Erythroblast (primary cell): ENCODE results near the gene PARVA.
"Not testable (repeated sequence)": the region's sequence is repeated elsewhere in the genome, so short reads cannot be mapped to it uniquely, and the experiment has no call there.

ENCODE experiments used
- DNase-seq, 2 experiments: peaks; one replicate each; lab custom pipeline; 2025; lab: John Stamatoyannopoulos, UW
- GATA1 ChIP-seq: IDR thresholded peaks from 2 replicates; pipeline ENCODE4 v1.6.1; 2011; ENCODE audit warnings: low read depth, mild to moderate bottlenecking, control low read depth, low read length, moderate library complexity
- POLR2A ChIP-seq: IDR thresholded peaks from 2 replicates; pipeline ENCODE4 v1.6.1; 2011; ENCODE audit warnings: mild to moderate bottlenecking, low read length

PARVA gene

DNA sequence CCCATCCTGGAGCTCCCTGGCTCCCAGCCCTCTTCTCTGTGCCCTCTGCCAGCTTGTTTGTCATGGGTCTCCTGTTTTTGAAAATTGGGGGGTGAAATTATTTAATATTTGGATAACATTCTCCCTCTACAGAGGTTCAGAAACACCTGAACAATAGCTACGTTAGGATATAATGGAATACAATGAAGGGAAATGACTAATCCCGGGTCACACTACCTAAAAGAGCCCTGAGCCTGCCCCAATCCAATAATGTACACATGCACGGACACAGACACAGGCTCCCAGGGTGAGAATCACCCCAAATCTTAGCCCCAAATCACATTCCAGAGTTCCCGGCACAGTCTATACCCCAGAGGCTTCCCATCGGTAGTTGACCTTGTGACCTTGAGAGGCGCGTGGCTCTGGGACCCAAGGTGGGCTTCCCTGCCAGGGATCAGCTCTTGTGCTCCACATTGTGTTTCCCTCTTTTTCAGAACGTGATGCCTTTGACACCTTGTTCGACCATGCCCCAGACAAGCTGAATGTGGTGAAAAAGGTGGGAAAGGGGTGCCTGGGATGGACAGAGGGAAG is 135.5 kb downstream of the PARVA start:
- no peak for TF ChIP-seq POLR2A
- TF ChIP-seq GATA1 = no peak
- no peak for DNase-seq

DNA sequence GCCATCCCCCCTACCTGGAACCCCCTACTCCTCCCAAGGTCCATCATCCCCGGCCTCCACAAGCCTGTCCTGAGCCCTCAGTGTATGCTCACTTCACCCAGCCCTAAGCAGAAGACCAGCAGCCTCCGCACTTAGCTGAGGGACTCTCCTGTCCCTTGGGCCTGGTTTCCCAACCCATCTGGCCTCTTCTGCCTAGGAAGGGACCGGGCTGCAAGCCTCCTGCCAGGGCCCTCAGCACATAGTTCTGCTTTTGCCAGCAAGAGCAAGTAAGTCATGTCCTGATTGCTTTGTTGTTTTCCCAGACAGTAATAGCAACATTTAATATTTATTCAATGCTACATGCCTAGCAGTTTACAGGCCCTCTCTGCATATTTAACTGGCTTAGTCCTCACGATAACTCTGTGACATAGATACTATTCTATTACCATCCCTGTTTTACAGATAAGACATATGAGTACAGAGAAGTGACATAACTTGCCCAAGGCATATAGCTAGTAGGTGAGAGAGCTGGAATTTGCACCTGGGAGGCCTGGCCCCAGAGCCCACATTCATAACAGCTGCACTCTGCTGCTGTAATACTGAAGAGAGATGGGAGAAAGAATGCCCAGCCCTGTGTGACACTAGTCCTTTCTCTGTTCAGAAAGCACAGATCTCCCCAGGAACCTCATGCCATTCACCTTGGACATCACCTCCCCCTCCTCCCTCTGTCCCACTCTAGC is 139.2 kb downstream of the PARVA start:
- TF ChIP-seq GATA1 (no peak), POLR2A (no peak)
- DNase-seq = no peak

GRCh38 chr11:12517306-12517705 is 139.9 kb downstream of the PARVA start:
- no peak for TF ChIP-seq POLR2A
- no peak for TF ChIP-seq GATA1

DNA sequence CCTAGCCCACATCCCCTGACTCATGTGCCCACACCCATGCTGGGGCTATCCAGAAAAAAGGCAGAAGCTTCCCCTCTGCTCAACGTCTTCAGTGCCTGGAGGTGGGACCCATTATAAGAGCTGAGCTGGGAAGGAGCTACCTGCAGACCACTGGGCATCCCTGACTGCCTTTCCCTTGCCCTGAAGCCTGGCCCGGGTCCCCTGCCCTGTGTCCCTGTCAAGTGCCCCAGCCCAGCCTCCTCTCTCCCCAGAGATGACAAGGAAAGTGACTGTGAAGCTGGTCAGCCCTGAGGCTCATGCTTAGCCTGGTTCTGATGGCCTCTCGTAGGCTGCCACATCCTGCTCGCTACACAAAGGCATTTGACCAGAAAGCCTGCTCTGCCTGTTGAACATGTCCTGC is 140.4 kb downstream of the PARVA start:
- no peak for TF ChIP-seq GATA1
- TF ChIP-seq POLR2A = no peak
- no peak for DNase-seq

More at GRCh38 chr11:12517306-12517705, 139.9 kb downstream of the PARVA start:
- DNase-seq = no peak

- TF ChIP-seq POLR2A (no peak), GATA1 (no peak)
- no peak for DNase-seq
Measured at GRCh38 chr11:12518606-12519385, 141.4 kb downstream of the PARVA start.

GRCh38 chr11:12520054-12520453 is 142.7 kb downstream of the PARVA start:
- TF ChIP-seq POLR2A (no peak), GATA1 (no peak)
- DNase-seq = no peak

DNA sequence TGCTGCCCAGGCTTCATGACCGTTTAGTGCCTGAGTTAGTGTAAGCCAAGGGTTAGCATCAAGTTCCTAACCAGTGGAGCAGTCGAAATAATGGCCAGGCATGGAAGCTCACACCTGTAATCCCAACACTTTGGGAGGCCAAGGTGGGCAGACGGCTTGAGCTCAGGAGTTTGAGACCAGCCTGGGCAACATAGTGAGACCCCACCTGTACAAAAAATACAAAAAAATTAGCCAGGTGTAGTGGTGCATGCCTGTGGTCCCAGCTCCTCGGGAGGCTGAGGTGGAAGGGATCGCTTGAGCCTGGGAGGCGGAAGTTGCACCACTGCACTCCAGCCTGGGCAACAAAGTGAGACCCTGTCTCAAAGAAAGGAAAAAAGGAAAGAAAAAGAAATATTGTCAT is 143.2 kb downstream of the PARVA start:
- DNase-seq = not testable (repeated sequence)

GRCh38 chr11:12523180-12523924 is 146.0 kb downstream of the PARVA start:
- DNase-seq = no peak
- TF ChIP-seq GATA1 (no peak), POLR2A (no peak)

DNA sequence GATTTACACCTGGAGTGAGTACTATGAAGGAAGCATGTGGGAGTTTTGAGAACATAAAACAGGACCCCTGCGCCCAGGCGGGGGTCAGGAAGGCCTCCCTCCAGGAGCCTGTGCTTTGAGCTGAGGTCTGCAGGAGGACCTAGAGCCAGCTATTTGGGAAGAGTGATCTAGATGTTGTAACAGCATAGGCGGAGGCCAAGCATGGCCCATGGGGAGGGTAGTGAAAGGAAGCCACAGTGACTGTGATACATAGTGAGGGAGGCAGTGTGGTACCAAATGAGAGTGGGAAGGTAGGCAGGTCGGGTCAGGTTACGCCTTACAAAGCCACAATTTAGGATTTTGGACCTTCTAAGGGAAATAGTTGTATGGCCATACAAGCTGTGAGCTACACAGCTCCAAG is 147.5 kb downstream of the PARVA start:
- DNase-seq = no peak
- TF ChIP-seq POLR2A (no peak), GATA1 (no peak)

GRCh38 chr11:12525466-12526055 is 148.2 kb downstream of the PARVA start:
- TF ChIP-seq GATA1 (no peak), POLR2A (no peak)
- no peak for DNase-seq

DNA sequence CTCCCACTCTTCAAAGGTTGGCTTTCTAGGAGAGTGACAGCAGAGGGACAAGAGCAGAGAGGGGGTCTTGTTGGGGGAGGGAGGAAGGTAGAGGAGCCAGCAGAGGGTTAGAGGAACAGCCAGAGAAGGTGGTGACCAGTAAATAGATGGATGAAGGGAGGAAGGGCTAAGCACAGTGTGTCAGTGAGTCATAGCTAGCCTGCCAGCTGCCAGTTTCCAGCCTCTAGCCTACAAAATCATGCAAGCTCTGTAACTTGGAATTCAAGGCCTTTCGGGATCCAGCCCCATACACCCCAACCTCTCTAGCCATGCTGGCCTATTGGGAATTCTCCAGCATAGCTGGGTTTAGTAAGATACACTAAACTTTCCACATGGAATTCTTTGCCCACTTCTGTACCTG is 149.4 kb downstream of the PARVA start:
- DNase-seq = no peak
- TF ChIP-seq POLR2A (no peak), GATA1 (no peak)

- DNase-seq = no peak
- TF ChIP-seq GATA1 (no peak), POLR2A (no peak)
Measured at GRCh38 chr11:12528487-12528886, 151.1 kb downstream of the PARVA start.

DNA sequence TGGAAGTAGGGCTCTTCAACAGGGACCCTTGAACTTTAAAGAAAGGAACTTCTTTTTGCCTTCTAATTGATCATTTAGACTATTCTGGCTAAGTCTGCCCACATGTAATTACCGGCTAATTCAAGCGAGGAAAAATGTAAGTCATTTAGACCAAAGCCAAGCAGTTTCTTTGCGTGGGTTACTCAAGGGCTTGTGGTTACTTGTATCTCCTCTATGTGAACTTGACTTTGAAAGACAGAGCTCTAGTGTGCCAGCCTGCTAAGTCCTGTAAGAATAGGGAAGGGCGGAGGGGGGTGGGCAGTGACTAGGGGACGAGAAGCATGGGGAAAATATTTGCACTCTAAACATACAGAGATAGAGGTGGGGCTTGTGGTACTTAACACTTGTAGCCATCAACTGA is 151.7 kb downstream of the PARVA start:
- DNase-seq = no peak
- TF ChIP-seq GATA1 = no peak
- no peak for TF ChIP-seq POLR2A
